Stimulated activated CD4-positive, alpha-beta T cell treated with anti-CD3 and anti-CD28 coated beads, Interleukin-2, amount 100 ng/mL, for 24 hours (primary cell): ENCODE results near the gene MSI2.

Experiments used
- DNase-seq, 2 donors: peaks; one replicate each; pipeline ENCODE4 v3.0.0-alpha.2; 2020

Gene MSI2

GRCh38 chr17:57515662-57516211 lies 259.4 kb downstream of the MSI2 start:
- no peak for DNase-seq

GRCh38 chr17:57516290-57517230 lies 260.2 kb downstream of the MSI2 start:
- no peak for DNase-seq

- DNase-seq: no peak
Measured at GRCh38 chr17:57517273-57517631, 260.9 kb downstream of the MSI2 start.

GRCh38 chr17:57517632-57518456 lies 261.5 kb downstream of the MSI2 start:
- DNase-seq: no peak

GRCh38 chr17:57518587-57519581 lies 262.6 kb downstream of the MSI2 start:
- DNase-seq: no peak

GRCh38 chr17:57519800-57520199 lies 263.5 kb downstream of the MSI2 start:
- DNase-seq: no peak

GRCh38 chr17:57521606-57522005 lies 265.3 kb downstream of the MSI2 start:
- no peak for DNase-seq

- DNase-seq: no peak
Measured at GRCh38 chr17:57522042-57523005, 266.0 kb downstream of the MSI2 start.

GRCh38 chr17:57523926-57524632 lies 267.8 kb downstream of the MSI2 start:
- no peak for DNase-seq

- no peak for DNase-seq
Measured at GRCh38 chr17:57524839-57525568, 268.7 kb downstream of the MSI2 start.

- DNase-seq: no peak
Measured at GRCh38 chr17:57527221-57528057, 271.1 kb downstream of the MSI2 start.

- no peak for DNase-seq
Measured at GRCh38 chr17:57528058-57528451, 271.7 kb downstream of the MSI2 start.

- DNase-seq: no peak
Measured at GRCh38 chr17:57530026-57530425, 273.7 kb downstream of the MSI2 start.

GRCh38 chr17:57530508-57530907 lies 274.2 kb downstream of the MSI2 start:
- no peak for DNase-seq

- no peak for DNase-seq
Measured at GRCh38 chr17:57531078-57531477, 274.8 kb downstream of the MSI2 start.

- no peak for DNase-seq
Measured at GRCh38 chr17:57531648-57532504, 275.6 kb downstream of the MSI2 start.

- DNase-seq: no peak
Measured at GRCh38 chr17:57532556-57532955, 276.2 kb downstream of the MSI2 start.

- DNase-seq: no peak
Measured at GRCh38 chr17:57532966-57533365, 276.6 kb downstream of the MSI2 start.
